ENCODE data around the gene CORT. TPM values are rescaled to one million over a fixed set of nuclear protein-coding genes. Genes with fewer than 3 reads are reported as not detected.

CORT gene
- total RNA-seq, 1 donor from 2014 or later: not detected

DNA sequence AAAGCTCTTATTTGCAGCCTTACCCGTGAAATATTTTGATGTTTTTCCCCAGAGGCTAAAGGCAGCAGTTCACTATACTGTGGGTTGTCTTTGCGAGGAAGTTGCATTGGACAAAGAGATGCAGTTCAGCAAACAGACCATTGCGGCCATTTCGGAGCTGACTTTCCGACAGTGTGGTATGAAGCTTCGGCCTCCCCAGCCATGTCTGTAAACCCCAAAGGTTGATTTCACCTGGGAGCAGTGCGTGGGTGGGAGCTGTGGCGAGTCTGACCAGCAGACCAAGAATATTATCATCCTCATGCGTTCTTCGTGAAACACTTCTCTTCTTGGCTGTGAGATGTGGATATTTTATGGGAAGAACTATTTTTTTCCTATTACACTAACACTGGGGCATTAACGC lies 16.0 kb upstream of the CORT start:
- intact Hi-C loops (cut with DNase I): no loop called here
- H3K4me1 ChIP-seq: peaks cover 5 to 12% of the 10 kb centered on the region in 2 donors
- H3K9me3 ChIP-seq: no peaks in the 10 kb centered on the region
- no peak overlapping the region for H3K27ac ChIP-seq
- no peak for DNase-seq (ENCODE audit: low spot score in 2 of 2)
- TF ChIP-seq, protein P1, sequence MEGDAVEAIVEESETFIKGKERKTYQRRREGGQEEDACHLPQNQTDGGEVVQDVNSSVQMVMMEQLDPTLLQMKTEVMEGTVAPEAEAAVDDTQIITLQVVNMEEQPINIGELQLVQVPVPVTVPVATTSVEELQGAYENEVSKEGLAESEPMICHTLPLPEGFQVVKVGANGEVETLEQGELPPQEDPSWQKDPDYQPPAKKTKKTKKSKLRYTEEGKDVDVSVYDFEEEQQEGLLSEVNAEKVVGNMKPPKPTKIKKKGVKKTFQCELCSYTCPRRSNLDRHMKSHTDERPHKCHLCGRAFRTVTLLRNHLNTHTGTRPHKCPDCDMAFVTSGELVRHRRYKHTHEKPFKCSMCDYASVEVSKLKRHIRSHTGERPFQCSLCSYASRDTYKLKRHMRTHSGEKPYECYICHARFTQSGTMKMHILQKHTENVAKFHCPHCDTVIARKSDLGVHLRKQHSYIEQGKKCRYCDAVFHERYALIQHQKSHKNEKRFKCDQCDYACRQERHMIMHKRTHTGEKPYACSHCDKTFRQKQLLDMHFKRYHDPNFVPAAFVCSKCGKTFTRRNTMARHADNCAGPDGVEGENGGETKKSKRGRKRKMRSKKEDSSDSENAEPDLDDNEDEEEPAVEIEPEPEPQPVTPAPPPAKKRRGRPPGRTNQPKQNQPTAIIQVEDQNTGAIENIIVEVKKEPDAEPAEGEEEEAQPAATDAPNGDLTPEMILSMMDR (IDR thresholded peaks at IDR 0.05): no peak
- H3K4me3 ChIP-seq: no peak overlapping the region
- H3K36me3 ChIP-seq: no peaks in the 10 kb centered on the region
- no peaks in the 10 kb centered on the region for H3K27me3 ChIP-seq

DNA sequence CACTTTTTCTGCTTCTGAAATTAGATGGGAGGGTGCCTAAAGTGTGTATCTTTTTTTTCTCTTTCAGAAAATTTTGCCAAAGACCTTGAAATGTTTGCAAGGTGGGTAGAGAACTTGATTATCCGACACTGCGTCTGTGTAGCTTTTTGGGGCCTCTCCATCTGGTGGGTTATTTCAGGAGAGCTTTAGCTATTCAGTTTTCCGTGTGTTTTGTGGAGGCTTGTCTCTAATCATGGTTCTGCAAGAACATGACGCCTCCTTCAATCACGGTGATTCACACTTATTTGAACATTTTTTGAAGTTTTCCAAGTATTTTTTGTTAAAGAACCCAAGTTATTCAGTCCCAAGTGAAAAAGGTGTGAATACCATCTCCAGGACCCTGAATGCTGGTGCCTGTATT lies 15.2 kb upstream of the CORT start:
- H3K27ac ChIP-seq: no peak overlapping the region
- H3K27me3 ChIP-seq: no peaks in the 10 kb centered on the region
- H3K36me3 ChIP-seq: no peaks in the 10 kb centered on the region
- intact Hi-C loops (cut with DNase I): no loop called here
- no peak for DNase-seq (ENCODE audit: low spot score in 2 of 2)
- TF ChIP-seq, protein P1 (IDR thresholded peaks at IDR 0.05): no peak
- peaks cover 5 to 10% of the 10 kb centered on the region in 2 donors for H3K4me1 ChIP-seq
- no peak overlapping the region for H3K4me3 ChIP-seq
- no peaks in the 10 kb centered on the region for H3K9me3 ChIP-seq

DNA sequence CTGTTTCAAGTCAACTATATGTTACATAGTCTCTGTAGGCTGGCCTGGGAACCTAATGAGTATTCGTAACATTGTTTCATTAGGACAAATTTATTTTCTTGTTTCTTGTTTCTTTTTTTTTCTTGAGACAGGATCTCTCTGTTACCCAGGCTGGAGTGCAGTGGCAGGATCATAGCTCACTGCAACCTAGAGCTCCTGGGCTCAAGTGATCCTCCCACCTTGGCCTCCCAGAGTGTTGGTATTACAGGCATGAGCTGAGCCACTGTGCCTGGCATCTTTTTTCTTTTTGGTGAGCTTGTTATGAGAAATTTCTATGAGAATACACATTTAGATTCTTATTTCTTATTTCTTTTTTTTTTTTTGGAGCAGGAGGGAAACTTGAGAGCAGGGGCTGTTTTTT lies 12.8 kb upstream of the CORT start:
- no peak for DNase-seq (ENCODE audit: low spot score in 2 of 2)
- intact Hi-C loops (cut with DNase I): no loop called here
- no peaks in the 10 kb centered on the region for H3K4me1 ChIP-seq
- no peak overlapping the region for H3K4me3 ChIP-seq
- TF ChIP-seq, protein P1 (IDR thresholded peaks at IDR 0.05): no peak
- H3K27me3 ChIP-seq: no peaks in the 10 kb centered on the region
- no peak overlapping the region for H3K27ac ChIP-seq
- no peaks in the 10 kb centered on the region for H3K36me3 ChIP-seq
- no peaks in the 10 kb centered on the region for H3K9me3 ChIP-seq

DNA sequence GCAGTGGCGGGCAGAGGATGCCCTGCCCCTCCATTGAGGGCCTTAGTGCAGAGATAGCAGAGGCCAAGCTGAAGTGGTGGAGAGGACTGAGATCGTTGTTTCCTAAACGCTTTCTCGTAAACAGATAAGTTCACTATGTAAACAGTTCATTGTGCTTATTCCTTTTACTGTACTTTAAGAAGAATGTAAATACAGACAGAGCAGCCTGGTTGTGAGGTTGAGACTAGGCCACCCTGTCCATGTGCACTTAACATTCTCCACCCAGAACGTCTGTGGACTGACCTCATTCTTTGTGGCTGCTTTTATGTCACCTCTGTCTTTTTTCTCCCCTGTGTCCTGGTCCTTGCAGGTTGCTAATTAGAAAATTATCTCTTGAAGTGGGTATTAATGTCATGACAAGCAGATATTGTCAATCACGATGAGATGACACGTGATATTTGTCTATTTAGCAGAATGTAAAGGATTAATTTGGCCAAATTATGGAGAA lies 11.1 kb upstream of the CORT start:
- DNase-seq (ENCODE audit: low spot score in 2 of 2): no peak
- H3K4me1 ChIP-seq: no peaks in the 10 kb centered on the region
- TF ChIP-seq, protein P1 (IDR thresholded peaks at IDR 0.05): no peak
- intact Hi-C loops (cut with DNase I): no loop called here
- no peak overlapping the region for H3K27ac ChIP-seq
- no peak overlapping the region for H3K4me3 ChIP-seq
- H3K36me3 ChIP-seq: no peaks in the 10 kb centered on the region
- no peaks in the 10 kb centered on the region for H3K9me3 ChIP-seq
- H3K27me3 ChIP-seq: no peaks in the 10 kb centered on the region

DNA sequence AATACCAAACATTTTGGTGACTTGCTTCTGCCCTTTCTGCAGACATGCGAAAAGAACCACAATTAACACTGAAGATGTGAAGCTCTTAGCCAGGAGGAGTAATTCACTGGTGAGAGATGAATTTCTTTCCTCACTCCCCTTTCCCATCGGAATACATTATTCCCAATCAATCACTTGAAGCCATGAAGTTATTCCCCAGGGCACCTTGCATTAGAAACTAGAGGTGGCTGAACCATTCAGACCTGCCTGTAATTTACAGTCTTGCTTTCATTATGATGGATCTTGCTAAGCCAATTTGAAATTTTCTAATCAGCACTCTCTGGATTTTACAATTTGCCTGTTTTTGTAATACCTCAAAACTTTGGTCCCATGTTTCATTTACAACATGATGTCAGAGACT lies 9.5 kb upstream of the CORT start:
- Histone ChIP-seq H3K4me3 (no peak overlapping the region), H3K9me3 (no peaks in the 10 kb centered on the region), H3K36me3 (no peaks in the 10 kb centered on the region), H3K27ac (no peak overlapping the region), H3K4me1 (no peaks in the 10 kb centered on the region), H3K27me3 (no peaks in the 10 kb centered on the region)
- DNase-seq (ENCODE audit: low spot score in 2 of 2): no peak
- intact Hi-C loops (cut with DNase I): no loop called here
- TF ChIP-seq, protein P1 (IDR thresholded peaks at IDR 0.05): no peak

DNA sequence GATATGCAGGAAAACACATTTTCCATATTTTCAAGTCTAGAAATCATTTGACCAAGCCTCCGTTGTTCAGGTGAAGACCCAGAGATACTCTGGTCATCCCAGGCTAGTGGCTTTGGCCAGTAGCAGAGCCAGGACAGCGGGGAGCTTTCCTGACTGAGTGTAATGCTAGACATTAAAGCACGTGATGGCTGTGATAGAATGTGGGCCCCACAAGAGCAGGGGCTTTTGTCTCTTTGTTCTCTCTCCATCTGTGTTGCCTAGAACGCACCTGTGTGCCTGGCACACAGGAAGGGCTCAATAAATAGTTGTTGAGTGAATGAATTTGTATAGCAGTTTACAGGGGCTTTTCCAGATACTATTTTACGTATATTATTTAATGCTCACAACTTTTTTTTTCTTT lies 9.0 kb upstream of the CORT start:
- Histone ChIP-seq H3K27me3 (no peaks in the 10 kb centered on the region), H3K36me3 (no peaks in the 10 kb centered on the region), H3K4me1 (no peaks in the 10 kb centered on the region), H3K27ac (no peak overlapping the region), H3K9me3 (no peaks in the 10 kb centered on the region), H3K4me3 (no peak overlapping the region)
- intact Hi-C loops (cut with DNase I): no loop called here
- no peak for DNase-seq (ENCODE audit: low spot score in 2 of 2)
- TF ChIP-seq, protein P1 (IDR thresholded peaks at IDR 0.05): no peak
